GM23338 (cell line): ENCODE data around the gene RNF44. TPM values are rescaled to one million over a fixed set of nuclear protein-coding genes. Genes with fewer than 3 reads are reported as not detected.

ENCODE experiments used
- ATAC-seq: fragments of 200-7000 bp; cut with Tn5 transposase; 3 replicates; pipeline ENCODE4 v1.9.1; 2020
- DNase-seq: peaks from one replicate; pipeline ENCODE4 v3.0.0-alpha.2; 2015; ENCODE audit warnings: low spot score
- H2AFZ ChIP-seq: fragments of 200-600 bp; sonication (generic); 2 replicates; pipeline ENCODE4 v1.8.0; 2016; ENCODE audit warnings: antibody characterized with exemption, mild to moderate bottlenecking, moderate library complexity
- H3F3A ChIP-seq: fragments of 200-600 bp; sonication (generic); replicated peaks from 2 replicates; pipeline ENCODE4 v1.8.0; 2017; ENCODE audit warnings: antibody characterized with exemption, mixed run types, low read depth
- H3K27ac ChIP-seq: fragments of 200-600 bp; sonication (generic); 2 replicates; pipeline ENCODE4 v1.6.1; 2016; ENCODE audit warnings: low read depth
- H3K27me3 ChIP-seq: fragments of 200-600 bp; sonication (generic); 2 replicates; pipeline ENCODE4 v1.8.0; 2016; ENCODE audit warnings: mild to moderate bottlenecking, mixed run types, moderate library complexity; ENCODE audit not compliant: insufficient read depth
- H3K36me3 ChIP-seq: fragments of 200-600 bp; sonication (generic); 2 replicates; pipeline ENCODE4 v1.8.0; 2016; ENCODE audit warnings: mild to moderate bottlenecking; ENCODE audit not compliant: insufficient read depth
- H3K4me1 ChIP-seq: fragments of 200-600 bp; sonication (generic); 2 replicates; pipeline ENCODE4 v1.8.0; 2016; ENCODE audit warnings: mild to moderate bottlenecking, moderate library complexity; ENCODE audit not compliant: insufficient read depth
- H3K4me2 ChIP-seq: fragments of 200-600 bp; sonication (generic); 2 replicates; pipeline ENCODE4 v1.7.1; 2017; ENCODE audit warnings: mixed run types
- H3K4me3 ChIP-seq: fragments of 200-600 bp; sonication (generic); 2 replicates; pipeline ENCODE4 v1.6.1; 2016; ENCODE audit warnings: mixed run types
- H3K79me2 ChIP-seq: fragments of 200-600 bp; sonication (generic); replicated peaks from 2 replicates; pipeline ENCODE4 v1.8.0; 2017; ENCODE audit warnings: mild to moderate bottlenecking; ENCODE audit not compliant: insufficient read depth
- H3K9me2 ChIP-seq: fragments of 200-600 bp; sonication (generic); 2 replicates; pipeline ENCODE4 v1.8.0; 2017; ENCODE audit not compliant: insufficient read depth
- H4K20me1 ChIP-seq: fragments of 200-600 bp; sonication (generic); replicated peaks from 2 replicates; pipeline ENCODE4 v1.8.0; 2017; ENCODE audit warnings: mild to moderate bottlenecking; ENCODE audit not compliant: insufficient read depth
- H3K27ac Mint-ChIP-seq: 2 replicates; pipeline ENCODE4 v1.8.0; 2020; ENCODE audit warnings: inconsistent platforms, mild to moderate bottlenecking, moderate library complexity, mixed read lengths
- H3K27me3 Mint-ChIP-seq: 3 replicates; pipeline ENCODE4 v1.8.0; 2022; ENCODE audit warnings: low read depth, mild to moderate bottlenecking, moderate library complexity, mixed read lengths, inconsistent platforms; ENCODE audit not compliant: insufficient read depth, poor library complexity
- H3K36me3 Mint-ChIP-seq: 3 replicates; pipeline ENCODE4 v1.8.0; 2021; ENCODE audit warnings: low read depth, mild to moderate bottlenecking, inconsistent platforms, moderate library complexity, mixed read lengths
- H3K4me1 Mint-ChIP-seq: 3 replicates; pipeline ENCODE4 v1.8.0; 2020; ENCODE audit warnings: mild to moderate bottlenecking, inconsistent platforms, mixed read lengths
- H3K4me3 Mint-ChIP-seq: 3 replicates; pipeline ENCODE4 v1.8.0; 2021; ENCODE audit warnings: moderate library complexity, mild to moderate bottlenecking, inconsistent platforms, mixed read lengths
- H3K9me3 Mint-ChIP-seq: 3 replicates; pipeline ENCODE4 v1.8.0; 2020; ENCODE audit warnings: moderate library complexity, mild to moderate bottlenecking, inconsistent platforms, mixed read lengths
- CREB1 ChIP-seq: fragments of 250-450 bp; sonication (Bioruptor Pico); IDR thresholded peaks from 2 replicates; pipeline ENCODE4 v1.5.0; 2020; ENCODE audit warnings: low read depth, mild to moderate bottlenecking, moderate library complexity
- CTCF ChIP-seq, 2 experiments: fragments of 200-600 bp in 1 of 2; sonication (generic) in 1 of 2; conservative IDR thresholded peaks; 2 replicates each; pipeline versions ENCODE4 v1.5.1 to v1.6.1; 2016 to 2017; ENCODE audit warnings: antibody characterized with exemption in 2 of 2, low read depth in 2 of 2, mild to moderate bottlenecking in 2 of 2, moderate library complexity in 1 of 2
- ETS1 ChIP-seq: IDR thresholded peaks from 2 replicates; pipeline ENCODE4 v1.6.1; 2016; ENCODE audit warnings: antibody characterized with exemption
- EZH2 ChIP-seq: fragments of 200-600 bp; sonication (generic); IDR thresholded peaks from one replicate; pipeline ENCODE4 v1.8.0; 2017; ENCODE audit warnings: antibody characterized with exemption, mild to moderate bottlenecking, low read depth; ENCODE audit not compliant: unreplicated experiment
- EZH2phosphoT487 ChIP-seq: fragments of 200-600 bp; sonication (generic); IDR thresholded peaks from one replicate; pipeline ENCODE4 v1.8.1; 2018; ENCODE audit warnings: antibody characterized with exemption; ENCODE audit not compliant: unreplicated experiment
- JUNB ChIP-seq: IDR thresholded peaks from one replicate; pipeline ENCODE4 v1.6.1; 2016; ENCODE audit warnings: antibody characterized with exemption; ENCODE audit not compliant: unreplicated experiment
- NANOG ChIP-seq: IDR thresholded peaks from 2 replicates; pipeline ENCODE4 v1.6.1; 2016; ENCODE audit warnings: antibody characterized with exemption, borderline replicate concordance
- POLR2AphosphoS5 ChIP-seq: IDR thresholded peaks from 2 replicates; pipeline ENCODE4 v1.6.1; 2016; ENCODE audit warnings: antibody characterized with exemption, low read depth
- REST ChIP-seq: IDR thresholded peaks from one replicate; pipeline ENCODE4 v1.6.1; 2018; ENCODE audit warnings: antibody characterized with exemption; ENCODE audit not compliant: unreplicated experiment
- STAT1 ChIP-seq: IDR thresholded peaks from one replicate; pipeline ENCODE4 v1.6.1; 2016; ENCODE audit warnings: antibody characterized with exemption; ENCODE audit not compliant: unreplicated experiment
- ZNF114 ChIP-seq: fragments of 250-450 bp; sonication (Bioruptor Pico); IDR thresholded peaks from 2 replicates; pipeline ENCODE4 v1.5.0; 2020; ENCODE audit warnings: mild to moderate bottlenecking, moderate library complexity
- ZNF331 ChIP-seq: fragments of 250-450 bp; sonication (Bioruptor Pico); IDR thresholded peaks from 2 replicates; pipeline ENCODE4 v1.5.0; 2020; ENCODE audit warnings: low read depth, mild to moderate bottlenecking, moderate library complexity
- ZNF462 ChIP-seq: fragments of 250-450 bp; sonication (Bioruptor Pico); IDR thresholded peaks from 2 replicates; pipeline ENCODE4 v1.5.0; 2020; ENCODE audit warnings: mild to moderate bottlenecking, moderate library complexity
- polyA plus RNA-seq: library from polyadenylated mRNA; unstranded; fragments of >200 nt; fragmentation: Nextera tagmentation; extraction: Ambion mirVana; gene quantifications from 2 replicates; pipeline ENCODE4 v1.2.1, GENCODE V29; 2016
- total RNA-seq: library from RNA; depleted of rRNA; stranded (reverse); fragments of >200 nt; shearing (Covaris generic); gene quantifications from 2 replicates; pipeline ENCODE4 v1.2.3, GENCODE V29; 2014

Gene RNF44
- total and polyA plus RNA-seq, 2 experiments from 2014 or later = 56.7 to 104 TPM

- H3K79me2 ChIP-seq = no peaks in the 10 kb centered on the region
- no peaks in the 10 kb centered on the region for H3K4me1 ChIP-seq
- H3K4me3 Mint-ChIP-seq = no peak overlapping the region
- peaks cover 84% of the 10 kb centered on the region for H3K36me3 Mint-ChIP-seq
- peaks cover 47% of the 10 kb centered on the region for H3K36me3 ChIP-seq
- no peak overlapping the region for H2AFZ ChIP-seq
- no peaks in the 10 kb centered on the region for H3F3A ChIP-seq
- H3K27ac Mint-ChIP-seq = no peak overlapping the region
- H3K4me1 Mint-ChIP-seq = no peaks in the 10 kb centered on the region
- no peaks in the 10 kb centered on the region for H3K9me3 Mint-ChIP-seq
- H3K4me3 ChIP-seq = no peak overlapping the region
- DNase-seq (no peak), ATAC-seq (no peak)
- TF ChIP-seq NANOG = no peak
- no peak for TF ChIP-seq ZNF462 (CRISPR knock-in tag)
- no peak for TF ChIP-seq STAT1
- no peak for TF ChIP-seq ZNF114
- TF ChIP-seq REST = no peak
- no peak for TF ChIP-seq ZNF331 (CRISPR knock-in tag)
- TF ChIP-seq JUNB = no peak
- no peak for TF ChIP-seq EZH2
- TF ChIP-seq CREB1 (CRISPR knock-in tag) = no peak
- TF ChIP-seq POLR2AphosphoS5 = no peak
- no peak for TF ChIP-seq ETS1
- TF ChIP-seq EZH2phosphoT487 = no peak
- TF ChIP-seq CTCF (conservative IDR thresholded peaks at IDR 0.05; ENCODE audit: low read depth in 2 of 2) = no peak
- H3K9me2 ChIP-seq = no peaks in the 10 kb centered on the region
- H3K27ac ChIP-seq = no peak overlapping the region
- no peak overlapping the region for H3K4me2 ChIP-seq
- 0 out of 2 replicates have a peak, but pooled peaks cover 12% of the 10 kb centered on the region for H4K20me1 ChIP-seq
- peaks cover 3% of the 10 kb centered on the region for H3K27me3 Mint-ChIP-seq
- no peaks in the 10 kb centered on the region for H3K27me3 ChIP-seq
Measured at GRCh38 chr5:176503496-176503895, 33.7 kb downstream of the RNF44 start.
